DMS153 treated with DMSO at 0.1 percent for 48 hours (cell line): Measurements from ENCODE around the gene GALNT15.

Experiments
- DNase-seq: peaks from one replicate; lab custom pipeline; 2025; ENCODE audit not compliant: unreplicated experiment; lab: John Stamatoyannopoulos, UW

Gene GALNT15

DNA sequence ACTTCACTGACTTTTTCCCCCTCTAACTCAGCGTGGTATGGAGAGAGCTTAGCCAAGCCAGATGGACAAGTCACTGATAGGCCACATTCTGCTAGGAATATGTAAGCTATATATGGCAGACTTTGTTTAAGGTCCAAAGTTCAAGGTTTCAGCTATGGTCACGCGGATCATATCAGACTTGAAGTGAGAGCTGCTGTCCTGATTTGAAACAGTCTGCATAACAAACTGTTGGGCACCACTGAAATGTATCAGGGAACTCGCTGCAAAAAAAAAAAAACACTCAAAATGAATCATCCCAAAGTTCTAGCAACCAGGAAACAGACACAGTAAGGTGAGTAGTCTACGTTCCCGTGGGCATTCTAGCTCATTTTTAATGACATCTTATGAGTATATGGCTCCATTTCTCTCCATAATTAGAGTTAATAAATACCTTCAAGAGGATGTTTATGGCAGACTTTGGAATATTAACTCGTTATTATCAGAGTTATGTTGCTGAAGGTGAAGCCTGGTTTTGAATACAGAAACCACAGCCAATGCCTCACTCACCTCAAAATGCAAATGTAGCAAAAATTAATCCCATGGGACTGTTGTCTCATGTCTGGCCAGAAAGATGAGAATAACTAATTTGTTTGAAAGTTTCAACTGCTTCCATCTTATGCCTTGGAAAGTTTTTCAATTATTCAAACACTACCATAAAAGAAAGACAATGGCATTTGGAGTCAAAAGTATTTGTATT is 77.9 kb downstream of the GALNT15 start:
- DNase-seq: no peak

DNA sequence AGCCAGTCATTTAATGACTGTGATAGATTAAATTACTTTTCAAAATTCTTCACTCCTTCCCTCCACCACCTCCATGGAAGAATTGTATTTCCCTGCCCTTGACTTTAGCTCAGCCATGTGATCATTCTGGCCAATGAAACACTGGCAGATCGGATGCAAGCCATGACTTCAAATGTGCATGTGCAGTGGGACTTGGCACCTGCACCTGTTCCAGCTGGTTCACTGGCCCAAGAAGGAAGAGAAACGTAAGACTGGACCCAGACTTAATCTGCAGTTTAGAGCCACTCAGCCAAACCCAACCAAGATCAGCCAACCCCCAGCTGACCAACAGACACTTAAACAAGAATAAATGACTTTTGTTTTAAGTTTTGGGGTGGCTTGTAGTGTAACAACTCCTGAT is 78.5 kb downstream of the GALNT15 start:
- no peak for DNase-seq

DNA sequence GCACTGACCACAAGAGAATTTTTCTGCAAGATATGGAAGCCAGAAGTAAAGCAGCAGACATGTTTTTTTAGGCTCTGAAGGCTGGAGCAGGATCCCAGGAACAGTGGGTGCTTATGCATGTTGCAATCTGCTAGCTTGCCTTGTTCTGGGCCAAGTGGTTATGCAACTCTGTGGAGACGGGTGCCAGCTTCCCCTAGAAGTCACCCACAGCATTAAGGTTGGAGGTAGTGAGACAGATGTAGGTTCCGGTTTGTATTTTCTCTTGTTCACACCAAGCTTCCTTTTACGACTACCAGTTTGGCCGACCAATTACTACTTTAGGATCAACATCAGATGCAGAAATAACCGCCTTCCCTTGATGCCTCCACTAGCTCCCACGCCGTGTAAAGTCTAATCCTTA is 79.1 kb downstream of the GALNT15 start:
- DNase-seq: no peak

DNA sequence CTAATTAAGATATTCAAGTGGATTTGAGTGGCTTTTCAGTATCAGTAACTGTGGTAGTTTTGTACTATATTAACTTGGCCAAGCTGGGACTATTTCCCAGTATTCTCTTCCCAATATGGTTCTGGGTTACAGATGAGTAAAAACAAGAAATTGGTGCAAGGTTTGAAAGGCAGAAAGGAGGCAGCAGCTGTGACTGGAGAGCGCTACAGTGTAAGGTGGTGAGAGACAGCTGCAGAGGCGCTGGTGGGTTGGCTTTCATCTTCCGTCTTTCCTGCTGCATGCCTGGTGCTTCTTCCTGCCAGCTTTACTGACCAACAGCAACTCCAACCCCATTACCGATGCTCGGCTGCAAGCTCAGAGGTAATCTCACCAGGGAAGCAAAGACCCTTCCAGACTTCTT is 80.4 kb downstream of the GALNT15 start:
- no peak for DNase-seq

DNA sequence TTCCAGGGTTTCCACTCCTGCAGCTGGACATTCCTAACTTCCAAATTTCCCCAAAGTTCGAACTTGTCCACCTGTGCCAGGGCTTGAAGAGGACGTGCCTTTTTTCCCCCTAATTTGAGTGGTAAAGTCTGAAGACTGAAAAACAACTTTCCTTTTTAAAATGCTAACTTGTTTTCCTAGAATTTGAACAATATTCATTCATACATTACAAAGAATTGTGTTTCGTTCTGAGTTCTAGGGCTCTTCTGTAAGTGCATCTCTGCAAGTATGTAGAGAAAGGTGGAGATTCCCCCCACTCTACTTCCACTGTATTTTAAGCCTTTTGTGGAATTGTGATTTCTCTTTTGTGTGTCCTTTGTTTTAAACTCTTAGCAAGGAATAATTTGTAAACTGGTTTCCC is 80.8 kb downstream of the GALNT15 start:
- DNase-seq: no peak

DNA sequence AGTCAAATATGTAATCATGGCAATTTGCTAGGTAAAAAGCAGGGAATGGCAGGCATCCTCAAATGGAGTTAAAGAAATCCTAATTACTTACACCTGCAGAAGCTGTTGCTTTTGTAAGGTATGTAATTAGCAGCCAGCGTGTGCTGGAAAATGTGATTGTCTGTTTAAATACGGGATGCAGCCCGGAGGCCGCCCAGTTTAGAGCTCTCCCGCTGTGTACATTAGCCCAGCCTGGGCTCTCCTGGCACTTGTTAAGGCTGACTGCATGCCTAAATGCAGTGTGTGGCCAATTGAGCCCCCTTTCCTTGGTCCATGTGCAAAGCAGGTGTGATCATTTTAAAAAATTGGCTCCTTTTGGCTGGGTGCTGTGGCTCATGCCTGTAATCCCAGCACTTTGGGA is 81.2 kb downstream of the GALNT15 start:
- DNase-seq: no peak

DNA sequence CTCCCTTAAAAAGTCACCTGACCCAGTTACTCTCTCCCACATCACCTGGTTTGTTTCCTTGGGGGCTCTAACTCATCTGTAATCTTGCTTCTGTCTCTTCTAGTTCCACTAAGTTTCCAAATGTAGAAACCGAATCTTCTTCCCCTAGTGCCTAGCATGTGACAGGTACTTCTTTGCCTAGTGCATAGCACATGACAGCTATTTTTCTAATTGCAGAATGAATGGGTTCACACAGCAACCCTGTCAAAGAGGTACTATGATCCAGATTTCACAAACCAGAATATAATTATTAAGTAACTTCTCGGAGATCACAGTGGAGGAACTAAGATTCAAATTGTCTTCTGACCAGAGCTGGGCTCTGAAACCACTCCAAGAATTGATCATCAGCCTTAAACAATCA is 82.8 kb downstream of the GALNT15 start:
- DNase-seq: no peak

DNA sequence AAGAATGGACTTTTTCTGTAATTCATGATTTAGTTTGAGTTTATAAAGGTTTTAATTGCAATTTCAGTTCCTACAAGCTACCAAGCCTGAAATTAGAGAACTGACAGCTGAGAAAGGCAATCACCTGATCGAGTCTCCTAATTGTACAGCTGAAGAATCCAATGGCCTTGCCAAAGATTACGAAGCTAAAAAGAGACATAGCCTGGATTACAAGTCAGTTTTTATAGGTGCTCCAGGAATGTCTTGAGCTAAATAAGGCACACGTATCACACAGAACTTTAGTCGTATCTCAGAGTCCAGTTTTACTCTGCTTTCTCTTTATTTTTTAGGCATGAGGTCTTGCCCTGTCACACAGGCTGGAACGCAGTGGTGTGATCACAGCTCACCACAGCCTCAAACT is 83.7 kb downstream of the GALNT15 start:
- no peak for DNase-seq

DNA sequence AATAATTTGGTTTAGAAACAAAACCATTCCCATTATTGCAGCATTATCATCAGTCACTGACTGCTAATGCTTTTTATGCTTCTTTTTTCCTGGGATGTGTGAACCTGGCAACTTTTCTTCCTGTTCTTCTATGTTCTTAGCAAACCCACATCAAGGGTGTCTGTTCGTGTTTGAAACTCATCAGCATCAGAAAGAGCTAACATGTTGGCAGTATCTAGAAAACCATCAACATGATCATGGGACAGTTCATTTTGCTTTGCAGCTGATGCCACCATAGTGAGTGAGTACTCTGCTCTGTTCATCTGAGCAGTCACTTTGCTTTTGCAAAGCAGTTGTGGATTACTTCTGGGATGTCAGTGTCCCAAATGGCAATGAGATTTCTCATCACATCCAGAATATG is 84.4 kb downstream of the GALNT15 start:
- DNase-seq: no peak

DNA sequence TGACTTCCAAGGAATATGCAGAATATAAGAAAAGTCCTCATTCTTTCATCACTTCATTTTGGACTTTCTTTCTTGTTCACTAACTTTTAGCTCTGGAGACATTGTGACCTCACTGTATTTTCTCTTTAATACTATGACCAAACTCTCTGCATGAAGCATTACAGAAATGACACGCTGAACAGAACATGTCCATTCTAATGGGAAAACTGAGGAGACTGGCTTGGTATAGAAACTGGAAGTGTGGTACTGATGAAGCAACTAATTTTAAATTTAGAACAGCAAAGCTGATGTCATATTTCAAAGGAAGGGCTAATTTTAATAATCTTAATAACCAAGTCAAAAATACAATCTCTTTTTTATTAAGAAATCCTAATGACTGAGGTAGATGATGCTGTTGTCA is 85.6 kb downstream of the GALNT15 start:
- no peak for DNase-seq

DNA sequence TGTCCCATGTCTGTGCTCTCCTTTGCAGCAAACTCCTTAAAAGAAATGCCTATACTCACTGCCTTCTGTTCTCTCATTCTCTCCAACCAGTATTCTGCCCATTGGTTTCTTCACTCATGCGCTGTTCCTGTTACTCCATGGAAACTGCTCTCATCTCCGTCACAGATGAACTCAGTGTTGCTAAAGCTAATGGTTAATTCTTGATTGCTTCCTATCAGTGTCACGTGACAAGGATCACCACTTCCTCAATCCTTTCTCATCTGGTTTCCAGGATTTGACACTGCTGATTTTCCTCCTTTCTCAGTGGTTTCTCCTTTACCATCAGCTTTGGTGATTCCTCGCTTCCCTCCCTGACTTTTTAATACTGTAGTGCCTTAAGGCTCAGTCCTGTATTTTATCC is 87.7 kb downstream of the GALNT15 start:
- no peak for DNase-seq

DNA sequence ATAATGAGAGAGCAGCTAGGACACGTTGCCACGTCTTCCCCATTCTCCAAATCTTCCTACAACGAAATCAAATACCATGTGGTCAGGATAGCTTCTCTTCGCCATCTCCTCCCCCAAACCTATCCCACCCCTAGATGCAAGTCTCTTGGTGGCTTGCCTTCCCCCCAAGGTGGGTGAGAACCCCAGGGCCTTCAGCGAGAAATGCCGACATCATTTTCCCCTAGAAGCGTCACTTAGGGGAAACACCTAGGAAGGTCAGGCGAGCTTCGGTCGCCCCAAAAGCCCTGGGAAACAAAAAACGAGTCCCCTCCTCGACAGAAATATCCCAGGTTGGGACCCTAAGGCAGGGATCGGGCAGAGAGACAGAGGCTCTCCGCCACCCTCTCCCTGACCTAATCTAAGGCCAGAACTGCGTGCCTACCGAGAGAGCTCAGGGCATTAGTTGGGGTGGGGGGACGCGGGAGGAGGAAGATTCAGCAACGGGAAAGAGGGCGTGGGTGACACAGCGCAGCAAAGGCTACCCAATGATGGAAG is 89.8 kb downstream of the GALNT15 start:
- DNase-seq: no peak

DNA sequence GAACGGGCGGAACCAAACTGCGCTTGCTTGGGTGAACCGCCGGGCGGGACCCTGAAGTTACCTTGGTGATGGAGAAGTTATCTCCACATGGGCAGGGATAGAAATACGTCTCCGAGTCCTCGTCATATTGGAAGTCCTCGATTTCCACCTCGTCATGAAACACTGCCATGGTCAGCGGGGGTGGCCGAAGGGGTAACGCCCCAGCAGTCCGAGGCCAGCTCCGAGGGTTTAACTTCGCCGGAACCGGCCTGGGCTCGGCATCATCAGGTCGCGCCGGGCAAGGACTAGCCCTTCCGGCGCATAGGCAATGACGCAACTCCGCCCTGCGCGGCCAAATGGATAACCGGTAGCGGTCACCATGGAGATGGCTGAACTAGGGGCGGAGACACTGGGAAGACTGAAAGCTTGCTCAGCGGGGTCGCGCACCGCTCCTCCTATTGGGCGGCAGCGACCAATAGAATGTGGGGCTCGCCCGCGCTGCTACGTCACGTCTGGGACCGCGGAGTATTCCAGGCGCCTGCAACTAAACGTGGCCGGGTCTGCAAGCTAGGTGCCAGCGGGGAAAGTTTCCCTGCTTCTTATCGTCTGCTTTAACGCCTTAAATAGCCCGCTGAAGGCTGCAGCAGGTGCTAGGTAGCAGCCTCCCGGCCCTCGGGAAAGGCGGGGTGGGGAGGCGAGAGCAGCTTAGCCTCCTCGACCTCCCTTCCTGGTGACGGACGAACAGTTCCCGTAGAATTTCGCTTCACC is 90.4 kb downstream of the GALNT15 start, which contains the start of the genes DPH3 and OXNAD1:
DPH3 (minus strand) TSS at position 236 of the 747 bp plus-strand sequence; CDS start at position 169, 67 bp downstream.
OXNAD1 (plus strand) TSS at position 505 of the 747 bp plus-strand sequence. CDS start 5,741 bp downstream, outside the sequence.
- peak; percentile 78 for DNase-seq

DNA sequence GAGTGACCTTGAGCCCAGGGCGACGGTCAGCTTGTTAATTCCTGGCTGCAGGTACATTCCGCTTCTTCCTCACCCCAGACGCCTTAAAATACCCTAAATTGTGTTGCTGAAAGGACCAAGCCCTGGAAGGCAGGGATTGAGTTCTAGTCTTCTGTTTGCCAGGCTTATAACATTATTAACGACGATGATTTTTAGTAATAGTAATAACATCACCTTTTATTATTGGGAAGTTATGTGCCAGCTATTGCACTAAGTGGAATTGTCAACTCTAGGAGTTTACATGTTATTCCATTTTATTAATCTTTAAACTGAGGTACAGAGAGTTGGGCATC is 90.9 kb downstream of the GALNT15 start:
- no peak for DNase-seq

DNA sequence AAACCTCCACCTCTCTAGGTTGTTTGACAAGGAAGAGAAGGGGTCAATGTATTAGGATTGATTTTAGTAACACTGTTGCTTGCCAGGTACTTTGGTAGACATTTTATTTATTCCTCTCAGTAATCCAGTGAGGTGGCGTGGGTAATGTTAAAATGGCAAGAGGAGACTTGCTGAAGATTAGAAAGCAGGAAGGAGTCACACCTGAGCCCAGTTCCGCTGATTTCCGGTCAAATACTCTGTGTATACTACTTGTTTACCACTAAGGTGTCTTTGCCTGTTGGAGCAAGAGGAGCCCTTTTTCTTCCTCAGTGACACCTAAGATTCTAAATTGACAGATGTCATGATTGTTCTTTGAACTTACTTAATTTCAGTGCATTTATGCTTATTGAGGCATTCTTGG is 92.2 kb downstream of the GALNT15 start:
- no peak for DNase-seq

DNA sequence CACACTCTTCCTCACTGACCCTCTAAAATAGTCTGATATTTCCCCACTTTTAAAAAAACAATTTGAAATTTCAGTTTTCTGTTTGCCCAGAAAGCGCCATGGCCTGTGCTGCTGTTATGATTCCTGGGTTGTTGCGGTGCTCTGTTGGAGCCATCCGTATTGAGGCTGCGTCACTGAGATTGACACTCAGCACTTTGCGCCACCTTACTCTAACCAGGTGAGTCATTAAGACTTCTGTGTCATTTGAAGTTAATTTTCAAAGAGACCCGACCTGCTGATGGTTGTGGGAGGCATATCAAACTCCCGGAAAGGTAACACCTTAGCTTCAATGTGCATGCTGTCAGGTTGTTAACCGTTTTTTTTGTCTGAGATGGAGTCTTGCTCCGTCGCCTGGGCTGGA is 96.4 kb downstream of the GALNT15 start:
- no peak for DNase-seq

DNA sequence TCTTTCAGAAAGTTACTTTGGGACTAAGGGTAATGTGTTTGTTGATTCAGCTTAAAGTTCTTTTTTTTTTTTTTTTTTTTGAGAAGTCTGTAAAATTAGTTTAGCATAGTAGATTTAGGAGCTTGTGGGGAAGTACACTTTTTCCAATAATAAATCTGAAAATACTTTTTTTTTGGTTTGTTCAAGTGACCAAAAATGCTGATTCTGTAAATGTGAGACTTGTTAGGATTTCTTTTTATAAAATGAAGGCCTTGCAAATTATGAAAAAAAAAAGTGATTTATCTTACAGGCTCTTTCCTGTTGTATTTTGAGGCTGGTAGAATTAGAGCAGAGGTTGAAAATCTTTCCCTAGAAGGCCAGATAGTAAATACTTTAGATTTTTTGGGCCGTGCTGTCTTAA is 98.1 kb downstream of the GALNT15 start:
- DNase-seq: no peak

DNA sequence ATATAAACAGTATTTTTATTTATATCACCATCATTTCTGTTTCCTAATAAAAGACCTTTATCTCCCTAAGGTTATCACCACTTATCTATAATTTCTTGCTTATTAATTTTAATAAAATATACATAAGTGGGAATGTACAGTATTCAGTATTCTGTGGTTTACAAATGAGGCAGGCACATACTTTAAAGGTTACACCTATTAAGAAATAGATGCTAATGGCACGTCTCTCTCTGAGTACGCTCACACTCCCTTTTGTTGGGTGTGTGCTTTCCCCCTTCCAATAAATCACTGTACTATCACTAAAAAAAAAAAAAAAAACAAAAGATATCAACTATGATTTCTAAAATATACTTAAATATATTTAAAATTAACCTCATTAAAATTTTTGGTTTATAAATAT is 99.4 kb downstream of the GALNT15 start:
- no peak for DNase-seq

DNA sequence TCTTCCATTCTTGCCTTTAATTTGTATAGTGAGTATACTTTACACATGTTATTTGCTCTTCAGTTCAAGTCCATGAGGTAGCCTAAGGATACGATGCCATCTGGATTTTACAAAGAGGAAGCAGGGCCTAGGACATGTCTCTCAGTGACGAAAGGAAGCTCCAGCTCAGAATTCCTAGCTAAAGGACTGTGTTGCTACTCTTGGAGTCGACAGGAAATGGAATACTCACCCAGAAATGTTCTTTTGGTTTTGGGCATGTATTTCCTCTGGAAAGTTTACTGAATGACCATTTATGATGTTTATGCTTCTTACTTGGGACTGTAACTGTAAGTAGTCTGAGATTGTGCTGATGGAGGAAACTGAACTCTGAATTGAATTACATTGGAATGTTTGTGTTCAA is 103.0 kb downstream of the GALNT15 start:
- DNase-seq: no peak

DNA sequence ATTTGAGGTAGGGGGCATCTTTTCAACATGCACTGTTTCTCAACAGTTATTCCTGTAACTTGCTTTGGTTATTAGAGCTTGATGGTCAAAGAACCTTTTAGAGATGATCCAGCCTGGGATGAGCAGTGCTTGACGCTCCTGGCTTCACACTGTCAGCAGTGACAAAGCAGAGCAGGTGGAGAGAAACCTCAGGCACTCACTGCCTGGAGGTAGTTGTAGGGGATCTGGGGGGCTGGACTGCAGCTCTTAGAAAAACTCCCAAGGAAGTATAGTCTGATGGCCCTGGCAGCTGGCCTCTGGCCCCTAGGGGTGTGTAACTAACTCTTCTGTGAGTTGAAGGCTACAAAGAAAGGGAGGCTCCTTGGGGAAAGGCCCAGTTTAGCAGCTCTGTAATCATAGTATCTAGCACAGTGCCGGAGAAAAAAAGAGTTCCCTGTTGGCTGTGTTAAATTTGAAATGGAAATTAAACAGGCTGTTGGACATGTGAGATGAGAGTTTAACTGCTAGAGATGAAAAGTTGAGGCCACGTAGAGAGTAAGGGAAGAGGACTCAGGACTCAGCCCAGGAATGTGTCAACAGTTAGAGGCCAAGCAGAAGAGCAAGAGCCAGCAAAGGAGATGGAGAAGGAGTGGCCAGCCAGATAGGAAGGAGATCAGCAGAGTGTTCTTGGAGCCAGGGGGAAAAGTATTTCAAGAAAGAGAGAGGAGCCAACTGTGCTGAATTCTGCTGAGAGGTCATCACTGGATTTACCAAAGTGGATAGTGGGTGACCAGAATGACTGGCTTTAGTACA is 104.7 kb downstream of the GALNT15 start:
- DNase-seq: no peak

DNA sequence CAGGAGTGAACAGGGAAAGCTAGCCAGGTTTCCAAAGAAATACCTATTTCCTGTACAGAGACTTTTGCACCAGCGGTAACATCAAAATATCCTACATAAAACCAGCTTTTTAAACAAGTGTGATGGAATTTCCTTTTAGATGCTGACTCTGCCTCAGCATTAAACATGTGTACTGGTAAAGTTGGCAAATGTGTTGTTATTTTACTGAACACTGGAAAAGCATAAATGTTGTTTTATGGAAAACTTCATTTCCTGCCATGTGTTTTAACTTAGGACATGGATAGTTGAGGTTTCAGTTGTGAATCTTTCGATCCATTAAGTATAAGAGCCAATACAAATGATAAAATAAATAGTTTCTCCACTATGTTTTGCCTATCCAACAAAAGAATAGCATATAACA is 106.2 kb downstream of the GALNT15 start:
- no peak for DNase-seq
